GM19463 (cell line): Measurements from ENCODE around the gene PYM1.
"Not testable (repeated sequence)": the region's sequence is repeated elsewhere in the genome, so short reads cannot be mapped to it uniquely, and the experiment has no call there.

Experiments
- ATAC-seq: cut with Tn5 transposase; IDR thresholded peaks from one replicate; pipeline ENCODE4 v1.9.1; 2021; ENCODE audit warnings: mild to moderate bottlenecking, moderate library complexity; ENCODE audit not compliant: unreplicated experiment

The PYM1 gene

GRCh38 chr12:55915482-55915859, 12.2 kb downstream of the PYM1 start:
- no peak for ATAC-seq

GRCh38 chr12:55912908-55913307, 14.8 kb downstream of the PYM1 start:
- ATAC-seq: no peak

GRCh38 chr12:55909513-55909884, 18.2 kb downstream of the PYM1 start:
- ATAC-seq: no peak

DNA sequence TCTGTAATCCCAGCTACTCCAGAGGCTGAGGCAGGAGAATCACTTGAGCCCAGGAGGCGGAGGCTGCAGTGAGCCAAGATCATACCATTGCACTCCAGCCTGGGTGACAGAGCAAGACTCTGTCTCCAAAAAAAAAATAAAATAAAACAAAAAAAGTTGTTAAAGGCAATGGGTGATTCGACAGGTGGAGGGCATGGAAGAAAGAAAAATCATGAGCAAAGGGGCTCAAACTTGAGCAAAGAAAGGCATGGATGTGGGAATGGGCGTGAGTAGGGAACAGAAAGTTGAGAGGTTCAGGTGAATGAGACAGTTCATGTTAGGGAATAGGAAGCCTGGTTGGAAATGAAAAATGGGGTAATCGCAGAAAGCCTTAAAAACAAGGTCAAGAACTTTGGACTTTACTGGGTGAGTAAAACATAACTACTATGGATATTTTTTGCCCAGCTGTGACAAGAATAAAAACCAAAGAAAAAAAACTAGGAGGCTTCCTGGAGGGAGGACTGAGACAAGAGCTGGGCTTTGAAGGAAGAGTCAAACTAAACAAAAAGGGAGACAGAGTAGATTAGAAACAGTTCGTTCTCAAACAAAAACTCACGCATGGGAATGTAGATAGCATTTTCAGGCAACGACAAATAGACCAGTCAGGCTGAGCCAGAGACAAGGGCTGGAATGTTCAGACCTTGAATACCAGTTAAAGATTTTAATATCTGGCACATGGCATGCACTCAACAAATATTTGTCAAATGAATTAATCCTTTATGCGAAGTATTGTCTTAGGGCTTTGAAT, 18.8 kb downstream of the PYM1 start:
- no peak for ATAC-seq

DNA sequence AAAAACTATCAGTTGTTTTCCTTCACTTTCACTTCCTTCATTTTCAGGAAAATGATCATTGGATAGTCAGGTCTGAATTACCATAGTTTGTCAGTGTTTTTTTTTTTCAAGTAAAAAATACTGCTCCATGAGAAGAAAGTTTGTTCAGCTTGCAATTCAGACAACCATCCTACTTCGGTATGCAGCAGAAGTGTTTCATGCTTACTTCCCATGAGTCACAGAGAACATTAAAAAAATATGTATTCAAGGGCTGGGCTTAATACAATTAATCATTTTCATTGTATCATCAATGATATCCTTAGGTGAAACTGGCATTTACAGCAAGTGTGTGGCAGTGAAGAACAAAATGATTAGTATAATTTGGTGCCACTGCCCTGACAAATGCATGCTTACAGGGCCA, 21.6 kb downstream of the PYM1 start:
- ATAC-seq: no peak

GRCh38 chr12:55901881-55902490, 25.7 kb downstream of the PYM1 start:
- no peak for ATAC-seq

GRCh38 chr12:55899082-55899481, 28.6 kb downstream of the PYM1 start:
- ATAC-seq: no peak

DNA sequence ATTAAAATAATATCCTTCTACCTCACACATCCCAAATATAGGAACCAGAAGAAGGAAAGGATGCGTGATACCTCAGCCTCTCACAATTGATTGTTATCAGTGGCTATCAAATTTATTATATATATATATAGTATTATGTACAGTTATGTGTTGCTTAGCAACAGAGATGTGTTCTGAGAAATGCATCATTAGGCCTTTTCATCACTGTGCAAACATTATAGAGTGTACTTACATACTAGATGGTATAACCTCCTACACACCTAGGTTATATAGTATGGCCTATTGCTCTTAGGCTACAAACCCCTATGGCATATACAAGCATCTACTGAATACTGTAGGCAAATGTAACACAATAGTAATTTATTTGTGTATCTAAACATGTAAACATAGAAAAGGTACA, 34.0 kb downstream of the PYM1 start:
- ATAC-seq: no peak

DNA sequence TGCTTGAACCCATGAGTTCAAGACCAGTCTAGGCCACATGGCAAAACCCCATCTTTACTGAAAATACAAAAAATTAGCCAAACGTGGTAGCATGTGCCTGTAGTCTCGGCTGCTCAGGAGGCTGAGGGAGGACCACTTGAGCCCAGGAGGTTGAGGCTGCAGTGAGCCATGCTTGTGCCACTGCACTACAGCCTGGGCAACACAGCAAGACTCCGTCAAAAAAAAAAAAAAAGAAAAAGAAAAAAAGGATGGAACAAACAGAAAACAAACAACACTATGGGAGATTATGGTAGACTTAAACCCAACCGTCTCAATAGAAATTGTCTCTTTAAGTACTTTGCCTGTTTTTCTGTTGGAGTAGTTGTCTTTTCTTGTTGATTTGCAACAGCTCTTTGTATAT, 36.4 kb downstream of the PYM1 start:
- no peak for ATAC-seq

DNA sequence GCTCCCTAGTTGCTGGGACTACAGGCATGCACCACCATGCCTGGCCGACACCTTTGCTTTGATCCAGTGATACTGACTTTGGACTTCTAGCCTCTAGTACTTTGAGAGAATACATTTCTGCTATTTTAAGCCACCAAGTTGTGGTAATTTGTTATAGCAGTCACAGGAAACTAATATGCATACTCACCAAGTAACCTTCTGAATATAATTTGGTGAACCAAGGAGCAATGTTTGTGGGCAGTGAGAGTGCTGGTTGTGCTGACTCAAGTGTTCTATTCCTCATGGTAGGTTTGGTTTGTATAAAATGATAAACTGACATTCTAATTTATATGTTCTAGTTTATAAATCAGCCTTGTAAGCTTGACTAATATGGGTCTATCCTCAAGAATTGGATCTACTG, 42.6 kb downstream of the PYM1 start:
- ATAC-seq: no peak

GRCh38 chr12:55877824-55878223, 49.9 kb downstream of the PYM1 start:
- ATAC-seq: no peak

DNA sequence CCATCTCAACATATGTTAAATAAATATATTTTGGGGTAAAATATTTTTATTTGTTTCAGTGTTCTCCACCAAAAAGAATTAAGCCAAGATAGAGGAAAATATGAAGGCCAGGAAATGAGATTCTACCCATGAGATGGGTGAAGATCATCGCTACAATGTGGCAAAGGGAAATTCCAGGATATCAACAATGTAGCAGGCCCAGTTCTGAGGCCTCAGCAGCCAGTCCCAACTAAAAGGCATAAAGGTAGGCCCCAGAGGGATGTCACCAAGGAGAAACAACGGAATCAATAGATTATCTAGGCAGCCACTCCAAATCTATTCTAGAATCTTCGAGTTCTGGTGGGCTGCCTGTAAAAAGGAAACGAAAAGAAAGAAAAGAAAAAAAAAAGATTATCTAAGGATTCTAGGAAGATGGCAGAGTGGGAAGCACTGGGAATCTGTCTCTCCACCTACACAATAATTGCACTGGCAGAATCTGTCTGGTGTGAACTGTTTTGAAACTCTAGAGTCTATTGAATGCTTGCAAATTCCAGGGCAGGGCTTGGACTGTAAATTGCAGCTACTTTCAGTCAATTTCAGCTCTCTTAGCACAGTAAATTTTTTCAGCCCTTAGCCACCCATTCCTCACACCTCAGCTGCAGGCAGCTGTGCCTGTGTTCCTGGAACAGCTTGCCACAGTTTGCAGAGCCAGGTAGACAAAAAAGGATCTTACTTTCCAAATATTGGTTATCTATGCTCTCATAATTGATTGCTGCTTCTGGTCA, 51.8 kb downstream of the PYM1 start:
- no peak for ATAC-seq

- ATAC-seq: no peak
These were observed 53.3 kb downstream of the PYM1 start for GRCh38 chr12:55874443-55874842.

DNA sequence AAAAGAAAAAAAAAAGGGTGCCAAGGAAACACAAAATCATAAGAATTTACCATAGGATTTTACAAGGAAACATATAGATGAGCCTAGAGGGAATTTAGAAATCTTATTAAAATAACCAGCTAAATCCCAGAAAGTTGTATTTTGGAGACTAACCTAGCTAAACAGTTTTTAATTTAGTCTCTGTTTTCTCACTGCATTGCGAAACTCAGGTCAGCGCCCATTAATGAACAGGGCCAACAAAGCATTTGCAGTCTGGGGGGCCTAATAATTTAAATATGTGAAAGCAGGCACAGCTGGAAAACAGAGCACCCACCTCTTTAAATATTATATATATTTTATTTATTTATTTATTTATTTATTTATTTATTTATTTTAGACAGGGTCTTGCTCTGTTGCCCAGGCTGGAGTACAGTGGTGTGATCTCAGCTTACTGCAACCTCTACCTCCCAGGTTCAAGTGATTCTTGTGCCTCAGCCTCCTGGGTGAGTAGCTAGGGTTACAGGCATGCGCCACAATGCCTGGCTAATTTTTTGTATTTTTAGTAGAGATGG, 61.2 kb downstream of the PYM1 start:
- ATAC-seq: not testable (repeated sequence)

DNA sequence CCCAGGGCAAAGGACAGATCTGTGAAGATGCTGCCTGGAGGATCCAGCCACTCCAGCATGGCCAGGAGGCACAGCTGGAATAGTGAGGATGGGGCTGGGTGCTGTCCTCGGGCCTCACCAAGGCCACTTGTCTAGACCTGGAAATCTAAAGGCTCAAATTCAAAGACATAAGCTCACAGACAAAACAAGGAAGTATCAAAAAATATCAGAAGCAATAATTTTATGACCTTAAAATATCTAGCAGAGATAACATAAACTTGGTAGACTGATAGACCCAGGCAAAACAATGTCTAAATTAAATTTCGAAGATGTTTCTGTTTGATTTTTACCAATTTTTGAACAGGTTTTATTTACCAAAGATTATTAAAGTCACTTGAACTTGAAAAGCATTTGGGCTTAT, 62.4 kb downstream of the PYM1 start:
- no peak for ATAC-seq

- not testable (repeated sequence) for ATAC-seq
These were observed 64.8 kb downstream of the PYM1 start for GRCh38 chr12:55862931-55863330.

- no peak for ATAC-seq
These were observed 65.4 kb downstream of the PYM1 start for GRCh38 chr12:55862286-55862685.

DNA sequence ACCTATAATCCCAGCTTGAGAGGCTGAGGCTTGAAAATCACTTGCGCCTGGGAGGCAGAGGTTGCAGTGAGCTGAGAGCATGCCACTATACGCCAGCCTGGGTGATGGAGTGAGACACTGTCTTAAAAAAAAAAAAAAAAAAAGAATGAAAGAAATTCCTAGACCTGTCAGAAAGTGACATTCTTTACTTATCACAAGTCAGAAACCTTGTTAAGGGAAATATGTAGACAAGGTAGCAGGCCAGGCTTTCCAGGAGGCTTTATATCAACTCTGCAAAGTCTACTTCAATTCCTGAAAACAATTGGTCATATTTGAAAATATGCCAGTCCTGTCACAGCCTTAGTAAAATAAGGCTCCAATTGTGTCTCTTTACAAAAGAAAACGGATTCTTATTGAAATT, 65.8 kb downstream of the PYM1 start:
- ATAC-seq: no peak

DNA sequence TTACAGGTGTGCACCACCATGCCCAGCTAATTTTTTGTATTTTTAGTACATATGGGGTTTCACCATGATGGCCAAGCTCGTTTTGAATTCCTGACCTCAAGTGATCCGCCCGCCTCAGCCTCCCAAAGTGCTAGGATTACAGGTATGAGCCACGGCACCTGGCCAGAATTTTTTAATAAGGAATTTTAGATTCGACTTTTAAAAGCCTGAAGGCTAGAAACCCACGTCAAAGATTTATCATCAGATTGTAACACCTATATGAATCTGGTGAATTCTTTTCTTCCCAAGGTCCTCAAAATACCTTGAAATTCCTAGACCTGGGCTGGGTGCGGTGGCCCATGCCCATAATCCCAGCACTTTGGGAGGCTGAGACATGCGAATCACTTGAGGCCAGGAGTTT, 66.3 kb downstream of the PYM1 start:
- no peak for ATAC-seq

GRCh38 chr12:55852740-55853139, 75.0 kb downstream of the PYM1 start:
- ATAC-seq: no peak
